GM19328 (cell line): Measurements from ENCODE around the gene TFB1M.

ENCODE experiments used
- ATAC-seq: cut with Tn5 transposase; IDR thresholded peaks from one replicate; pipeline ENCODE4 v1.9.1; 2021; ENCODE audit warnings: mild to moderate bottlenecking, moderate library complexity; ENCODE audit not compliant: unreplicated experiment

TFB1M gene

DNA sequence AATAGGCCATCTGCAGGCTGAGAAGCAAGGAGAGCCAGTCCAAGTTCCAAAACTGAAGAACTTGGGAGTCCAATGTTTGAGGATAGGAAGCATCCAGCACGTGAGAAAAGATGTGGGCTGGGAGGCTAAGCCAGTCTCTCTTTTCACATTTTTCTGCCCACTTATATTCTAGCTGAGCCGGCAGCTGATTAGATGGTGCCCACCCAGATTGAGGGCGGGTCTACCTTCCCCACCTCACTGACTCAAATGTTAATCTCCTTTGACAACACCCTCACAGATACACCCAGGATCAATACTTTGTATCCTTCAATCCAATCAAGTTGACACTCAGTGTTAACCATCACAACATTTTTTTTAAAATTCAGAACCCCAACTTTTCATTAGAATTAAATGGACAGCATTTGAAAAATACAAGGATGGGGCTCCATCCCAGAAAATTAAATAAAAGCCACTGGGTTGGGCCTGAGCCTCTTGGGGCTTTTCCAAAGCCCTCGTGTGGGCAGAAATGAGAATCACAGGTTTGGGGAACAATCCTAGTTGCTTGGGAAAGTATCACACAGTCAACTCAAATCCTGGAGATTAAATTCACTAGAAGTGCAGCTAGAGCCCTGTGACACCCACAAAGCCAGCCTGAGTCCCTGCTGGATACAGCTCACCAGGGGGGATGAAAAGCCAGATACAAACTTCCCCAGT lies 48.3 kb downstream of the TFB1M start:
- no peak for ATAC-seq

- no peak for ATAC-seq
Measured at GRCh38 chr6:155264693-155265320, 49.5 kb downstream of the TFB1M start.

DNA sequence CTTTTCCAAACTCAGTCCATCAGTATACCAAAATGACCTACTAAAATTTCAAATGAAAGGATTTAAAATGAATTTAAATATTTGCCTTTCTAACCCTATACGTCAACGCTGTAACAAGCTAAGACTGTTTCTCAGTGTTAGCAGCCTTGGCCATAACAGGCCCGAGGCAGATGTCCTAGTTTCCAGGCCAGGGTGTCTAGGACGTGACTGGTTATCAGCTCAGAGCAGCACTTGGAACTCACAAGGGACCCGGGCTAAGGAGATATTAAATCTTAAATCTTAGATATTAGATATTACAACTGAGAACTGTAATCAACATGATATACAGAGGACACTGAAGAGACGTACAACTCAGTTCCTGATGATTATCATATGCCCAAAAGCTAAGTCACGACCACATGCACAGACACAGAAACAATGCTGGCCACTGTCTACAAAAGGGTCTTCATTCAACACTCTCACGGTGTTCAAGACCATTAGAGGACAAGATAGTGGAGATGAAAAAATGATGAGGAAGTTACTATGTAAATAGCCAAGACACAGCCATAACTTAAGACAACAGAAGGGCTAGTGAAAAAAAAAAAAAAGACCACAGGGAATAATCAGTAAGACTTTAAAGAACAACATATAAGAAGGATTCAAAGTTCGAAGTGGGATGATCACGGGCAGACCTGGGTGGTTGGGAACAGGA lies 50.8 kb downstream of the TFB1M start, which contains the start of gene CLDN20:
TSS of gene CLDN20 (plus strand) at position 641 of the 691 bp plus-strand sequence. CDS start 11,707 bp downstream, outside the sequence.
- ATAC-seq = no peak

DNA sequence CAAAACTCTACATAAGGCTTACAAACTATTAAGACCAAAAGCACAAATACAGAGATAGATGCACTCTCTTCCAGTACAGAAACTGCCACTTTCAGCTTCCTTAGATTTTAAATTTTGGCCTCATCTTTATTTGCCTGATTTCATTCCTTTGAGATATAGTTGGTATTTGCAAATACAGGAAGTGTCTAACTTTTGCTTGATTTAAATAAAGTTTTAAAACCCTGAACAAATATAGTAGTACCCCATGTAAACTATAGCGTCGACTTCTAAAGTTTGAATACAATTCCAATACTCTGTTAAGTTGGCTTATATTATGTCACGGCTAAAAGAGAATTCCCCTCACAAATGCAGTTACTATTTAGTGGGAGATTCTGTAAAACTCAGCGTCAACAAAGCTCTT lies 51.6 kb downstream of the TFB1M start:
- ATAC-seq = no peak

- no peak for ATAC-seq
Measured at GRCh38 chr6:155261111-155261900, 53.0 kb downstream of the TFB1M start.

DNA sequence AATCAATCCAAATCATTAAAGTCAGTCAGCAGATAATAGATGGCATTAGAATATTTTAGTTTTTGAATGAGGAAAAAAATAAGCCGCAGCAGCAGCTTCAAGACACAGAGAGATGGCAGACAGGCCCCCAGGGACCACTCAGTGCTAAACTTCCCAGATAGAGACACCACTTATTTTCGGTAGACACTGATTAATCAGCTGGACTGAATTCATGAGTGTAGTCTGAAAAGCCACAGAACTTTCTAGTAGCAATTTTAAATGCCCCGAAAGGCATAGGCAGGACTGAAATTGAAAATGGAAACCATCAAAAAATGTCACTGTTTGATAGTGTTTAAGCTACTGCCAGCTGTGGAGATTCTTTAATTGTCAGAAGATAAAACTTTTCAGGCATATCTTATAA lies 53.6 kb downstream of the TFB1M start:
- ATAC-seq = no peak

GRCh38 chr6:155259897-155260296 lies 54.4 kb downstream of the TFB1M start:
- no peak for ATAC-seq

DNA sequence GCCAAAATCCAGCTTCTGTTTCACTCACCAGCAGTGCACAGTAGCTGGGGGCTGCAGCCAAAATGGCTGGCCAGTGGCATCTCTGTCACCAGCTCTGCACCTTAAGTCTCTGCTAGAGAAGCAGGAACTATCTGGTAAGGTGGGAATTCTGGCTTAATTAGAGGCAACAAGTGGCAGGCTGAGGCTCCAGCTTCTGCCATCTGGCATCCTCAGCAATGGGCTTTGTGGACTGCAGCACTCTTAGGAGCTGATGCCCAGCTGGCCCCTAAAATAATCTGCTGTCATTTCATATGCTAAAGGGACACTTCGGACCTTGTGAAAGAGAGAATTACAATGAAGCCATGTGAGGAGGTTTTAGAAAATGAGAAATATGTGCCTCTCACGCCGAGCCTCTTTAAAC lies 55.1 kb downstream of the TFB1M start:
- no peak for ATAC-seq

DNA sequence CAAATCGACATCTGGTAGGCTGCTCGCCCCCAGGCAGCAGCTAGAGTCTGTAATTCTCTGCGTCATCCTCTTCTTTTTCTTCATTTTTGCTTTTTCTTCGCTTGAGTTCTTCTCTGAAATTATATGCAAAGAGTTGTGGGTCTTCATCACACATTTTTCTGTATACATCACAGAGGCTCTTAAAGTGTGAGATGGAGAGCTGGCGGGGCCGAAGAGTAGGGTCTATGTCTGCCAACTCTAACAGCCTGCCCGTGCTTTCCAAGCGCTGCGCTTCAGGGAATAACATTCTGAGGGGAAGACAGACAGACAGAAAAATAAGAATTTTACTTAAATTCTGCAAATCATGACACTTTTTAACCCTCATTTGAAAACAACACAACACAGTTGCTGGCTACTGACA lies 56.5 kb downstream of the TFB1M start:
- ATAC-seq = no peak

- ATAC-seq = no peak
Measured at GRCh38 chr6:155256122-155256795, 58.0 kb downstream of the TFB1M start.

GRCh38 chr6:155254139-155254538 lies 60.1 kb downstream of the TFB1M start:
- no peak for ATAC-seq

GRCh38 chr6:155253337-155253736 lies 60.9 kb downstream of the TFB1M start:
- no peak for ATAC-seq

- no peak for ATAC-seq
Measured at GRCh38 chr6:155252581-155252980, 61.7 kb downstream of the TFB1M start.

- no peak for ATAC-seq
Measured at GRCh38 chr6:155250701-155251381, 63.4 kb downstream of the TFB1M start.

- no peak for ATAC-seq
Measured at GRCh38 chr6:155248008-155249001, 66.0 kb downstream of the TFB1M start.

- ATAC-seq = no peak
Measured at GRCh38 chr6:155247618-155248007, 66.7 kb downstream of the TFB1M start.

DNA sequence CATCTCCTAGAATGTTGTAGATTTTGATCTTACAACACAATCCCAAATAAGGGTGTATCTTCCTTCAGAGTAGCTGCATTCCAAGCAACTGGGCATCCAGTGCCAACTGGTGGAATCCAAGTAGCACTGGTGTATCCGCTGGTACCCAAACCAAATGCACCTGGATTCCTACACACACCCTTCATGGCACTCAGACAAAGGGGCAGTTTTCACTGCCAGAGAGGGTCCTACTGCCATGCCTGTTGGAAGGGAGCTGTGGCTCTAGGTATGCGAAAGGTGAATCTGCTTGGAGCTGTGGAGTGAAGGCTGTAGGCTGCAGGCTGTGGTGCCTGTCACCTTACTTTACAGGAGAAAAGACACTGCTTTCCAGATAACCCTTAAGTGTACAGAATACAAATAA lies 67.5 kb downstream of the TFB1M start:
- ATAC-seq = no peak

DNA sequence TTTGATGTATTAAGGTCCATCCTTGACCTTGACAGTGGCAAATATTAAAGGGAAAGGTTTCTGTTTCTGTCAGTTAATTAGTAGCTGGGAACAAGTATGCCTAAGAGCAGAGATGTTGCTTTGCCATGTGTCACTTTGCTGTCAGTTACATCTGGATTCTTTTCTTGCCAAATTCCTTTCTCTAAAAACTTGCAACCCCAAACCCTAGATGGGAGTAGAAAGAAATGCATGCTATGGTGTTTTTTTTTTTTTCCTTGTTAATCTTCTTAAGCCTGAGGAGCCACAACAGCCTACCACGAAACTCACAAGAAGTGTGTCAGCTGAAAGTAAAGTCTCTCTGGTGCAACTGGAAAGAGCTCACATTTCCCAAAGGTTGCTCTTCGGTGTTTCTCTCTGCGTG lies 68.5 kb downstream of the TFB1M start:
- no peak for ATAC-seq

- no peak for ATAC-seq
Measured at GRCh38 chr6:155245193-155245592, 69.1 kb downstream of the TFB1M start.
